NCI-H2196 (cell line): ENCODE data around the gene GLT6D1.

Experiments
- DNase-seq: peaks from one replicate; lab custom pipeline; 2025; ENCODE audit not compliant: unreplicated experiment; lab: John Stamatoyannopoulos, UW

Gene GLT6D1

GRCh38 chr9:135587658-135588057, 51.7 kb downstream of the GLT6D1 start:
- DNase-seq: no peak

- no peak for DNase-seq
Measured at GRCh38 chr9:135586601-135587109, 52.7 kb downstream of the GLT6D1 start.

- no peak for DNase-seq
Measured at GRCh38 chr9:135584934-135585333, 54.4 kb downstream of the GLT6D1 start.

- no peak for DNase-seq
Measured at GRCh38 chr9:135584371-135584770, 55.0 kb downstream of the GLT6D1 start.

GRCh38 chr9:135583688-135584011, 55.7 kb downstream of the GLT6D1 start:
- DNase-seq: no peak

GRCh38 chr9:135582966-135583687, 56.2 kb downstream of the GLT6D1 start:
- no peak for DNase-seq

- no peak for DNase-seq
Measured at GRCh38 chr9:135582541-135582940, 56.8 kb downstream of the GLT6D1 start.

- no peak for DNase-seq
Measured at GRCh38 chr9:135581636-135582426, 57.5 kb downstream of the GLT6D1 start.

GRCh38 chr9:135580664-135581380, 58.5 kb downstream of the GLT6D1 start:
- DNase-seq: no peak

- no peak for DNase-seq
Measured at GRCh38 chr9:135579889-135580660, 59.3 kb downstream of the GLT6D1 start.

GRCh38 chr9:135579356-135579755, 60.0 kb downstream of the GLT6D1 start:
- DNase-seq: no peak

GRCh38 chr9:135577256-135577655, 62.1 kb downstream of the GLT6D1 start:
- no peak for DNase-seq

GRCh38 chr9:135575995-135576631, 63.2 kb downstream of the GLT6D1 start:
- DNase-seq: no peak

- DNase-seq: no peak
Measured at GRCh38 chr9:135574943-135575342, 64.4 kb downstream of the GLT6D1 start.

- no peak for DNase-seq
Measured at GRCh38 chr9:135574331-135574730, 65.0 kb downstream of the GLT6D1 start.
